NCI-H2107 (cell line): ENCODE results near the gene LZIC.
"Not testable (repeated sequence)": the region's sequence is repeated elsewhere in the genome, so short reads cannot be mapped to it uniquely, and the experiment has no call there.

Source experiments
- DNase-seq: peaks from one replicate; lab custom pipeline; 2025; lab: John Stamatoyannopoulos, UW

Gene LZIC

DNA sequence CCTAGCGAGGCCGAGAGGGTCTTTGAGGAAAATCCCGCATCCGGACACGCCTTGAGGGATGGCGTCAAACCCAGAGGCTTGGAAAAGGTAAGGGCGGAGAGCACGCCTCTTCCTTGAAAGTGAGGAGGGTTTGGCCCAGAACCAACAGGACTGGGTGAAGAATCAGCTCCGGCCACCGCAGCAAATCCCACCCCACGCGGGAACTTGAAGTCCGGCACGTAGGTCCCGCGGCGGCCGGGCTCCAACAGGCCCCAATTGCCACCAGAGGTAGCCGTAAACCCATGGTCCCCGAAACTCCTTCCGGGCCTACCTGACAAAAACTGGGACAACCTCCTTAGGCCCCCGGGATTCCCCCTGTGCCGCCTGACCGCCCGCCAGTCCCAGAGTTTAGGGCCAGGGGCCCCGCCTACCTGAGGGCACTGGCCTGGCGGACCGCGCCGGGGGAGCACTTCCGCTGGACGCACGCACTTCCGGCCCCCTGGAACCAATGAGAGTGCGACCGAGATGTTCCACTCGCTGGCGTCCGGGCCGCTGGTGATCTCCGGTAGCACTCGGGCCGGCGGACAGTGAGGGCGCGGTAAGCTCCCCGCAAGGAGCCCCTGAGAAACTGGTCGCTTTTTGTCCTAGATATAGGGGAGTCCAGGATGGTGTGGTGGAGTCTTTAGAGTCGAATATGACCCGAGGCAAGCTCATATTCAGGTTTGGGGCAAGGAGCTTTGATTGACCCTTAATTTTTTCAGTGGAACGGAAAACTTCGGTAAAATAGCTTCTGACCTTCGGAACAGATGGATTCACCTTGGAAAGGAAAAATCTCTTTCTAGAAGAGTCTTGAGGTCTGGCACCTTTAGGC lies at the start of gene LZIC, which contains the start of gene NMNAT1:
Gene LZIC, minus strand, starts transcription at position 453 of the 850 bp plus-strand sequence. CDS start 6,772 bp downstream, outside the sequence.
Gene NMNAT1, plus strand, starts transcription at position 537 of the 850 bp plus-strand sequence. CDS start 28,599 bp downstream, outside the sequence.
- no peak for DNase-seq

DNA sequence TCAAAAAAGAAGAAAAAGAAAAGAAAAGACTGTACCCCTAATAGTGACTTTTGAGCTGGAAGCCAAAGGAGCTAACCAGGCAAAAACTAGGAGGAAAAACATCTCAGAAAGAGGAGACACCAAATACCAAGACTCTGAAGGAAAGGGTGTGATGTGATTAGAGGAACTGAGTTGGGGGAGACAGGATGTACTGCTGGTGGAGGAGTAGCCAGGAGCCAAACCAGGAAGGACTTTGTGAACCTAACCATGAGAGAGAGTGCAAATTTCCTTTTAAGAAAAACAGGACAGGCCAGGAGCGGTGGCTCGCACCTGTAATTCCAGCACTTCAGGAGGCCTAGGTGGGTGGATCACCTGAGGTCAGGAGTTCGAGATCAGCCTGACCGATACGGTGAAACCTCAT lies 49.7 kb upstream of the LZIC start:
- no peak for DNase-seq

- DNase-seq: no peak
Observed at GRCh38 chr1:9990944-9991343, 47.8 kb upstream of the LZIC start.

DNA sequence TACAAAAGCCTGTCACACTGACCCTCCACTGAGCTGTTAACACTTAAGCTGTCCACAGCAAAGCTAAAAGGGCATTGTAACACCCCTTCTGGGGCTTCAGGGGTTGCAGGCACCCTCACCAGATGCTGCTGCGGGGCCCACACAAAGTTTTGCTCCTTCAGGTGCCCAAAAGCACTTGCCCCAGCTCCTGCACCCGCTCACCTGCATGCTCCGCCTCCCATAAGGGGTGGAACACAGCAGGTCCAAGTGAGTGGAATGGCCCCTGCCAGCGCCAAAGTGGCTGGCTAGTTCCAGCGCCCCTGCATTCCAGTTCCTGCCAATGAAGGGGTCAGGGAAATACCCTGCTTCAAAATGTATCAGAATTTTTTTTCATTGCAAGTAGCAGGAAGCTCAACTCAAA lies 46.6 kb upstream of the LZIC start:
- DNase-seq: no peak

DNA sequence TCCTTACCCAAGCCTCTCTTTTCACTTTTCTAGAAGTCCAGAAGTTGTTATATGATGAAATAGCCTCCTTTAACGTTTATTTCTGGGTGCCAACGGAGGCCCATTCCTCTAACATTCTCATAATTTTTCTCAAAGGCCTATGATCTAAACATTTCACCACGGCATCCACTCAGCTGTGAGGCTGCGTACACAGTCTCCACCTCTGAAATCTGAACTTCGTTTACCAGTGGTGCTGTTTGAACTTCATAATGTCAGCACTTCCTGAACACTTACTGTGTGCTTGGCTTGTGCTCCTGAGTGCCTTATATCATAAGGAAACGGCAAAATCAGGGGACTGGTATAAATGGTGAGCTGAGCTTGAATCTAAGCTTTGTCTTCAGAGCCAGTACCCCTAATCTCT lies 41.8 kb upstream of the LZIC start:
- no peak for DNase-seq

- no peak for DNase-seq
Observed at GRCh38 chr1:9984253-9984652, 41.1 kb upstream of the LZIC start.

DNA sequence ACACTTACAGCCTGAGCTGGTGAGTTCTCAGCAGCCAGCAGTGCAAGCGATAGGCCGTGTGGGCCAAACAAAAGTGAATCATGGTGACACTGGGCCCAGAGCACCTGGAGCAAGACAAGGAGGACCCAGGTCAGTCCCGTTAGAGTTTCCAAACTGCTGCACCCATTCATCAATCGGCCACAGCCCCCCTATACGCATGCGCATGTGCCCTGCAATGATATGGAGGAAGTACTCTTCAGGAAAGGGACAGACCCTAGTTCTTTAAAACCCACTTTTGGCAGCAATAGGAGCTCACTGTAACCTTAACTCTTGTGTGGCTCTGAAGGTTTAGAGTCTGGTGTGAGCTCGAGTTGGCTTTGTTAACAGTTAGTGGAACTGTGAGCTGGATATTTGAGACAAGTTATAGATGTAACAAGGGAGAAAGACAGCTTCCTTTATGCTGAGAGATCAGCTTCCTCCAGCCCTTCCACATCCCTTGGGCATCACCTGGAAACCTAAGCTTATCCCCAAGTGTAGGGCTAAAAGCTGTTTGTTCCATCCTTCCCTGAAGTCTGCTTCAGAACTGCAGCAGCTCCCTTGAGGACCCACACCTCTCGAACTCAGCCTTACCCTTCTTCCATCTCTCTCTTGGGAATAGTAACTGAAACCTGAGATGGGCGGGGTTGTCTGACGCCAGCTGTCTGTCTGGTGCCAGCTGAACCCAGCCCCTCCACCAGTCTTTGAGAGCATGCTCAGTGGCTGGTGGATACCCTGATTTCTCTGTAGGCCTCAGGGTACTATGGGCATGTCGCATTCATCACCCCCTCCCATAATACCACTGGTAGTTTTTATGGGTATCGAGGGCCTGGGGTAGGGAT lies 17.7 kb upstream of the LZIC start:
- no peak for DNase-seq

DNA sequence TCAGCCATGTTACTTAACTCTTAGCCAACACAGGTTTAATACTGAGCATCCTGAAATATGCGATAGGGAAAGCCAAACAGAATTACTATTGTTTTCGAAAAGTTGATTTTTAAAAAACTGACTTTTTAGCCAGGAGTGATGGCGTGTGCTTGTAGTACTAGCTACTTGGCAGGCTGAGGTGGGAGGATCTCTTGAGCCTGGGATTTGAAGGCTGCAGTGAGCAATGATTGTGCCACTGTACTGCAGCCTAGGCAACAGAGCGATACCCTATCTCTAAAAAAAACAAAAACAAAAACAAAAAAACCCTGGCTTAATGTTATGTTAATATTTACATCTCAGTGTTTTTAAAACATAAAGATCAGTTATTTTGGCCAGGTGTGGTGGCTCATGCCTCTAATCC lies 16.8 kb upstream of the LZIC start:
- no peak for DNase-seq

- no peak for DNase-seq
Observed at GRCh38 chr1:9957726-9958125, 14.5 kb upstream of the LZIC start.

GRCh38 chr1:9946315-9946714 lies 3.1 kb upstream of the LZIC start:
- DNase-seq: no peak

DNA sequence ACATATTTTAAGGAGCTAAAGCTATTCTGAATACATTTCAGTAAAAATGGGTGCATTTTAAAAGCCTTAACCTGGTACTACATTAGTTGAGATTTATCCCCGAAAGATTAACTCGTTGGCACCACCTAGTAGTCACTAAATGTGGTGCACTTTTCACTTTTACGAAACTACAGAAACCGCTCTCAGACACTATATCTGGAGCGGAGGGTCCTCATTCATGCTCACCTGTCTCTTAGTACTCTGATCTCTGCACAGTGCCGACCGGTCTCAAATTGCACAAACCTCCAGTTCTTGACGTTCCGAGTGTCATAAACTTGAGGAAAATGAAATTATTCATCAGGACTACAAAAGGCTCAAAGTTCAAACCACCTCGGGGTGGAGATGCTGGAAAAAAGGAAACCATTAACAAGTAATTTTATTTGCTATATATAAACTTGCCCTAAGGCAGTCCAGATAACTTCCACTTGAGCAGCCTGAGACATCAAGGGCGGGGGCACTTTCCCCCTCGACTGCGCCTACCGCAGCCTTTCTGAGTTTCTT lies 722 bp downstream of the LZIC start:
- no peak for DNase-seq

DNA sequence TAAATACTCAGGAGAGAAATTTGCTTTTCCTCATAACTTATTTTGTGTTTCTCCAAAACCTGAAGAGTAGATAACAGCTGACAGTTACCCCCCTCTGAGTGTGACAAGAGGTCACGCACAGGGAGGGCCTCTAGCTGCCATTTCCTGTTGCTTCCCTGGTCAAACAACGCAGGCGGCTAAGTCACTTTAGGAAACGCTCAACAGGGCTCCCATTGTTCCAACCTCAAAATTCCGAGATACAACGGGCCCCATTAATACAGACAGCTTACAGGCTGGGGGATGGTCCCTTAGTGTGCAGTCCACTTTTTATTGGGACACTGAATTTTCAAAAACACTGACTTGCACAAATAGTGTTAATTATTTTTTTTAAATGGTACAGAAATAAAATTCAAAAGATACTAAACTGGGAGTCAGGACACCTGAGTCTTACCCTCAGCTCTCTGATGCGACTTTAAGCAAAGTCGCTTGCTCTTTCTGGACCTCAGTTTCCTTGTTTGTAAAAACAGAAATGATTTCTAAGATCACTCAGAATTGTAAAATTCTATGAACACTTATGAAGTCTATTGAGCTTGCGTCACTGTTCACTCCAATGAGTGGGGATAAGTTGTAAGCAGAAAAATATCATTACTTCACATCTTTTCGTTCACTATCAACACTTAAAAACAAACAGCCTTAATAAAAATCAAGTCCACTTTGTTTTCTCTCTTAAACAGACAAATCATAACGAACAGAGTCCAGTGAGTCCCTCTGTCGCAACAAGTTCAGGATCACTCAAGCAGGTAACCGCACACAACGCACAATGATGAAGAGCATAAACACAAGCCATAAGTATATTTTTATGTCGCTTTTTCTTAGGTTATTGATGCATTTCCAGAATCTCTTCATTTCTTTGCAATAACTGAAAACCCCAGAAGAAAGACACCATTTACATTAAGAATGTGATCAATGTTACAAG lies 13.5 kb downstream of the LZIC start:
- DNase-seq: no peak

DNA sequence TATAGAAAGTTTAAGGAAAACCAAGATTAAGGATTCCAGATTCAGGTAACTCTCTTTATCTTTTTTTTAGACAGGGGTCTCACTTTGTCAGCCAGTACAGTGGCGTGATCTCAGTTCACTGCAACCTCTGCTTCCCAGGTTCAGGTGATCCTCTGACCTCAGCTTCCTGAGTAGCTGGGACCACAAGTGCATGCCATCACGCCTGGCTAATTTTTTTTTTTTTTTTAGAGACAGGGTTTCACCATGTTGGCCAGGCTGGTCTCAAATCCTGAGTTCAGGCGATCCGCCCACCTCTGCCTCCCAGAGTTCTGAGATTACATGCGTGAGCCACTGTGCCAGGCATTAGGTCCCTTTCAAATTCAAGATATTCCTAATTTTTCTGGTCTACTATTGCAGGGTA lies 15.9 kb downstream of the LZIC start:
- no peak for DNase-seq

GRCh38 chr1:9922342-9922741 lies 20.8 kb downstream of the LZIC start:
- no peak for DNase-seq

GRCh38 chr1:9920606-9921005 lies 22.6 kb downstream of the LZIC start:
- no peak for DNase-seq

DNA sequence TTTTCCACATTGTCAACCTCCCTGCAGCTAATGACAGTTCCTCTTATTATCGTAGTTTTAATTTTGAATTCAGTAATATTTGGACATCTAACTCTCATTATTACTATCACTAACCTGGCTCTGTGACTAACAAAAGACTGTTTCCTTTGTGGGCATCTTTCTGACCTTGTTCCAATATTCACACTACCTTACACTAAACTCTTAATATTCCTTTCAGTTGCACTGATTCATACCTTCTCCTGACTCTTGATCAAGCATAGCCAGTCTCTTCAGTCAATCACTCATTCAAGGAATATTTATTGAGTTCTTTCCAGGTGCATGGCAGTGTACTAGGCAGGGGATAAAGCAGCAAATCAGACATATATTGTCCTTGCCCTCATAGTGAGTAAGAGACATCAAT lies 25.3 kb downstream of the LZIC start:
- no peak for DNase-seq

DNA sequence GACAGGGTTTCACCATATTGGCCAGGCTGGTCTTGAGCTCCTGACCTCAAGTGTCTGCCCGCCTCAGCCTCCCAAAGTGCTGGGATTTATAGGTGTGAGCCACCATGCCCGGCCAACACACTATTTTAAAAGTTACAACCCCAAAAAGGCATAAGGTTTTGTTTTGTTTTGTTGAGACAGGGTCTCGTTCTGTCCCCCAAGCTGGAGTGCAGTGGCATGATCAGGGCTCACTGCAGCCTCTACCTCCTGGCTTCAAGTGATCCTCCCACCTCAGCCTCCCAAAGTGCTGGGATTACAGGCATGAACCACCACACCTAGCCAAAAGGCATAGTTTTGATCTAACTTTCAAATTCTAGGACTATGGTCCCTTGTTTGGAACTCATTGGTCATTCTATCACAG lies 25.7 kb downstream of the LZIC start:
- DNase-seq: not testable (repeated sequence)

DNA sequence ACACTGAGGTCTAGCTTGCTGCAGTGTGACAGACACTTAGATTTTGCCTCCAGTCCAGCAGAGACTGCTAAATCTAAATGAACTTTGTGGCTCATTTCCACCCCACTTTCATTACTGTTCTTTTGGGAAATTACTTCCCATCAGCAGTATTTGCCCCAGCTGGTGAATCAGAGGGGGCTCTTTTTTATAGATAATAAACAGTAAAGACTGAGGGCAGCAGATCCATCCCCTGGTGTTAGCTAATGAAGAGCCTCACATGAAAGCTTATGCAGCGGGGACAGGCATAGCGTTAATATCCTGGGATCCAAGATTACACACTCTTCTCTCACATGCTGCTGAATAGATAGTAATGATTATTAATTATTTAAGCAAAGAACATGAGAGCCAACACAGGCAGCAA lies 26.7 kb downstream of the LZIC start:
- no peak for DNase-seq

GRCh38 chr1:9914610-9914937 lies 28.6 kb downstream of the LZIC start:
- DNase-seq: no peak

DNA sequence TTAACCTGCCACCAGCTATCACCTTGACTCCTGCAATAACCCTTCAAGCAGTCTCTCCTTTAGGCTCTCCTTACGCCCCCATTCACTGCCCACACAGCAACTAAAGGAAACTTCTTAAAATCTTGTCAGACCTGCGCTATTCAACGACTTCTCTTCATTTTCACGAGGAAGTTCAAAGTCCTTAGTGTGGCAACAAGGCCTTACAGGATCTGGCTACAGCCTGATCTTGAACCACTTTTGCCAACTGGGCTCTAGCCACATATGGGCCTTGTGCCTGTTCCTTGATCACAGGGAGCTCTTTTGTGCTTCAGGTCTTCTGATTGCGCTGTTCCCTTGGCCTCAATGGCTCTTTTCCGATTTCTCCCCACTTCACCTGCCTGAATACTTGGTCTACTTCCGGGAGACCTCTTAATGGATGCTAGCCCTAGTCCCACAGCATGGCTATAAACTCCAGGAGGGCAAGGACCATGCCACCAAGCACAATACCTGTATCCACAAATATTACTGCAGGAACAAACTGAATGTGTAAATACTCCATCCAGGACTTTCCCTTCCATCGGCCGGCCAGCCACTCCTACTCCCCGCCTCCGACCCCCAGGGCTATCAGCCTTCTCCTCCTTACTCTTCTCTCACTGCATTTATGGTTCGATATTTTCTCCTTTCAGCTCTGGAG lies 30.8 kb downstream of the LZIC start:
- DNase-seq: no peak
